Measurements from ENCODE around the gene ZFPL1.
"Not testable (repeated sequence)": the region's sequence is repeated elsewhere in the genome, so short reads cannot be mapped to it uniquely, and the experiment has no call there.

The ZFPL1 gene

DNA sequence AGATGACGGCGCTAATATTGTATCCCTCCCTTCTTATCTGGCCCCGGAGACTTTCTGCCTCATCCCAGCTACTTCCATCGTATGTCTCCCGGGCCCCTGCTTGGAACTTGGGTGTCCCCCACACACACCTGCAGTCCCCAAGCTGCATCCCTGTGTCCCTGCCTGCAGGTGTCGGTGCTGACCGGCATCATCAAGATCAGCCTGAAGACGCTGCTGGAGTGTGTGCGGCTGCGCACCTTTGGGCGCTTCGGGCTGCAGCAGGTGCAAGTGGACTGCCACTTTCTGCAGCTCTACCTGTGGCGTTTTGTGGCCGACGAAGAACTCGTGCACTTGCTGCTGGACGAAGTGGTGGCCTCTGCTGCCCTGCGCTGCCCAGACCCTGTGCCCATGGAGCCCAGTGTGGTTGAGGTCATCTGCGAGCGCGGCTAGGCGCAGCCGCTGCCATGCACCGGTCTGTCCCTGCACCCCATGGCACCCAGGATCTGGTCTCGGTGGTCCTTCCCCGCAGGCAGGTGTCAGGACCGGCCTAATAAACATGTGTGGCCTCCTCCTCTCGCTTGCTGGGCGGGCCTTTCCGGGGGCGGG is 27.2 kb downstream of the ZFPL1 start:
- no peak for ATAC-seq (ENCODE audit: low read depth)
- H3K4me1 Mint-ChIP-seq: peaks cover 23% of the 10 kb centered on the region
- H3K9me3 Mint-ChIP-seq: no peaks in the 10 kb centered on the region
- H3K36me3 Mint-ChIP-seq: no peaks in the 10 kb centered on the region
- peak overlapping the region; percentile 92 for H3K4me3 Mint-ChIP-seq
- no peak for DNase-seq (ENCODE audit: low spot score in 2 of 2)
- H3K27ac Mint-ChIP-seq: peak overlapping the region; percentile 92
- no peaks in the 10 kb centered on the region for H3K27me3 Mint-ChIP-seq

DNA sequence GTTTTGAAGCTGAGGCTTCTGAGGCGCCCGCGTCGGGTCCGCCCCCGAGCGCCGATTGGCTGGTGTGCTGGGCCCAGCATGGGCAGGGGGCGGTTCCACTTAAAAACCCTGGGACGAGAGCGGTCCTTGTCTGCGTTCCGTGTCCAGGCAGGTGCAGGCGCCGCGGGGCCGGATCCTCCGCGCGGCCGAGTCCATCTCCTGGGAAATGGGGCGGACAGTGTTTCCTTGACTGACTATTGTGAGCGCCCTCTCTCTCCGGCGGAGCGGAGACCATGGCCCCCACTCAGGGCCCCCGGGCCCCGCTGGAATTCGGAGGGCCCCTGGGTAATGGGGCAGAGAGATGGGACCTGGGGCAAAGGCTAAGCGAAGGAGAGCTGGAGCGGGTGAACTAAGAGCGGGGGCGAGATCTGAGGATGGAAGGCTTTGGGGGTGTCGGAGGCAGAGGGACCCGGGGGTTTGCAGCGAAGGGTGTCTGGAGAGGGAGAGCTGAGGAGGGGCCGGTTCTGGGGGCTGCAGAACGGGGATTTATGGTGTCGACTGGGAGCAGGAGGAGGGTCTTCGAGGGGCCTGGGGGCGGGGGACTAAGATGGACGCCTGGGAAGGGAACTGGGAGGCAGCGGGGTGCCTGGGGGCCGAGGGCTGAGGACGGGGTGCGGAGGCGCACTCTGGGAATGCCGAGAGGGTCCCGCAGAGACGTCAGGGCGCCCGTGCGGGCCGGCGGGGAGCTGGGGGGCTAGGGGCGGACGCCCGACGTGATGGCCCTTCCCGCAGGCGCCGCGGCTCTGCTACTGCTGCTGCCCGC is 27.9 kb downstream of the ZFPL1 start, which contains the start of gene TM7SF2:
Gene TM7SF2, plus strand, starts transcription at position 129 of the 802 bp plus-strand sequence. Its CDS starts 144 bp downstream, at position 273.
- DNase-seq (ENCODE audit: low spot score in 2 of 2): peak; percentile 85 to 92
- Mint-ChIP-seq H3K9me3 (no peaks in the 10 kb centered on the region), H3K27me3 (no peaks in the 10 kb centered on the region), H3K36me3 (no peaks in the 10 kb centered on the region), H3K4me1 (peaks cover 23% of the 10 kb centered on the region), H3K4me3 (peak within 1 kb of the TSS; percentile 92), H3K27ac (peak within 1 kb of the TSS; percentile 92)
- peak; percentile 74 for ATAC-seq (ENCODE audit: low read depth)

DNA sequence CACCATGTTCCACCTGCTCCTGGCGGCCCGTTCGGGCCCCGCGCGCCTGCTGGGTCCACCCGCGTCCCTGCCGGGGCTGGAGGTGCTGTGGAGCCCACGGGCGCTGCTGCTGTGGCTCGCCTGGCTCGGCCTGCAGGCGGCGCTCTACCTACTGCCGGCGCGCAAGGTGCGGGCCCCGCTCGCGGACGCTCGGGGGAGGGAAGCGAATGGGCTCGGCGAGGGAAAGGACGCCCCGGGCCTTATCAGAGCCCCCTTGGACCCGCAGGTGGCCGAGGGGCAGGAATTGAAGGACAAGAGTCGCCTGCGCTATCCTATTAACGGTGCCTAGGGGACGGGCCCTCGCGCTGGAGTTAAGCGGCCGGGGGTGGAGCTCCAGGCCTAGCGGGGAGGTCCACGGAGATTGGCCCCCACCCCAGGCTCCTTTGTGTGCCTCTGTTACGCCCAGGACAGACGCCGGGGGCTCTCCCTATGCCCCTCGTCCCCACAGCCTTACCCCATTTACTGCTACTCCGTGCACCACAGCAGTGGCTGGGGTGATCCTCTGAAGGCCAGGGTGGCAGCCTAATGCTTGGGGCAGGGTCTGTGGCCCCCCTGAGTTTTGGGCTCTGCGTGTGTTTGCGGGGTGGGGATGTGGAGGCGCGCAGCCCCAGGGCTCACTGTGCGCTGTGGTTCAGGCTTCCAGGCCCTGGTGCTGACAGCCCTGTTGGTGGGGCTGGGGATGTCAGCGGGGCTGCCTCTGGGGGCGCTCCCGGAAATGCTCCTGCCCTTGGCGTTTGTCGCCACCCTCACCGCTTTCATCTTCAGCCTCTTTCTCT is 28.7 kb downstream of the ZFPL1 start:
- Mint-ChIP-seq H3K36me3 (peaks cover under 1% of the 10 kb centered on the region), H3K9me3 (no peaks in the 10 kb centered on the region), H3K4me3 (peak overlapping the region; percentile 92), H3K27ac (peak overlapping the region; percentile 92), H3K4me1 (peaks cover 23% of the 10 kb centered on the region), H3K27me3 (no peaks in the 10 kb centered on the region)
- ATAC-seq (ENCODE audit: low read depth): peak; percentile 51
- DNase-seq (ENCODE audit: low spot score in 2 of 2): peak; percentile 76 to 82

DNA sequence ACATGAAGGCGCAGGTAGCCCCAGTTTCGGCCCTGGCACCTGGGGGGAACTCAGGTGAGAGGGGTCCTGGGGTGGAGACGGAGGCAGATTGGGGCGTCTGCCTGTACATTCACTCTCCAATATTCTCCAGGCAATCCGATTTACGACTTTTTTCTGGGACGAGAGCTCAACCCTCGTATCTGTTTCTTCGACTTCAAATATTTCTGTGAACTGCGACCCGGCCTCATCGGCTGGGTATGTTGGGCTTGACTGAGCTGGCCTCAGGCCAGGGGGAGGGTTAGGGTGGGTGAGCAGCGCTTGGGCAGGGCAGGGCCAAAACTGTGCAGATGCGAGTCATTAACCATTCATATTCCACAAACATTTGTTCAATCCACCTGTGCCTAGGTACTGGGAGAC is 29.3 kb downstream of the ZFPL1 start:
- Mint-ChIP-seq H3K36me3 (peaks cover 3% of the 10 kb centered on the region), H3K4me3 (peak overlapping the region; percentile 92), H3K27ac (peak overlapping the region; percentile 92), H3K4me1 (peaks cover 26% of the 10 kb centered on the region), H3K9me3 (no peaks in the 10 kb centered on the region), H3K27me3 (no peaks in the 10 kb centered on the region)
- no peak for ATAC-seq (ENCODE audit: low read depth)
- no peak for DNase-seq (ENCODE audit: low spot score in 2 of 2)

DNA sequence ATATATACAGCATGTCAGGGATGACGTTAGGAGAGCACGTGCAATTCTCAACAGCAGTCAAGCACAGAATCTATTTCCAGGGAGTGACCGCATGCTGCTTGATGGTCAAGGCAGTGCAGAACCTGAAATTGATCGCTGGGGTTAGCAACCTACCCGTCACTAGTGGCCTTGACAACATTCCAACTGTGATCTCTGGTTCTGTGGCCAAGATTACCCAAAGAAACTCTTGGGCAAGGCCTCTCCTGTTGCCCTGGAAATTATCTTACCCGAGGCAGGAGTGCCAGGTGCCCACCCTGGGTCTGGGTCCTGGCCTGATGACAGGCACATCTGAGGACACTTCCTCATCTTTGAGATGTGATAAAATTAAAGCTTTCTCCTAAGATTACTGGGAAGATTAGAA is 29.8 kb downstream of the ZFPL1 start:
- Mint-ChIP-seq H3K36me3 (peaks cover 8% of the 10 kb centered on the region), H3K9me3 (no peaks in the 10 kb centered on the region), H3K27me3 (no peaks in the 10 kb centered on the region), H3K4me3 (peak overlapping the region; percentile 5), H3K27ac (no peak overlapping the region), H3K4me1 (peaks cover 26% of the 10 kb centered on the region)
- DNase-seq (ENCODE audit: low spot score in 2 of 2): no peak
- no peak for ATAC-seq (ENCODE audit: low read depth)

DNA sequence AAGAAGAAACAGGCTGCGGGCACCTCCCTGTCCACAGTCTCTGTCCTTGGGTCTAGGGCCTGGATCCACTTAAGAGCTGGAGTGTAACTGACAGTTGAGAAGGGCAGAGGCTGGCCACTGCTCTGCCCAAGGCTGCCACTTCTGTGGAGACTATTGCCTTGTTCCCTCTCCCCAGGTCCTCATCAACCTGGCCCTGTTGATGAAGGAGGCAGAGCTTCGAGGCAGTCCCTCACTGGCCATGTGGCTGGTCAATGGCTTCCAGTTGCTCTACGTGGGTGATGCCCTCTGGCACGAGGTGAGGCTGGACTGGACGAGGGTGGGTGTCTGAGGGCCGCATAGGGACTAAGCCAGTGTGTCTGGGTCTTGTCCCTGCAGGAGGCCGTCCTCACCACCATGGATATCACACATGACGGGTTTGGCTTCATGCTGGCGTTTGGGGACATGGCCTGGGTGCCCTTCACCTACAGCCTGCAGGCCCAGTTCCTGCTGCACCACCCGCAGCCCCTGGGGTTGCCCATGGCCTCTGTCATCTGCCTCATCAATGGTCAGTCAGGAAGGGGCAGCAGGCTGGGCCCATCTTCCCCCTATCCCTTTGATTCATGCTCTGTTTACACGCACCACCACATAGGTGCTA is 30.6 kb downstream of the ZFPL1 start:
- DNase-seq (ENCODE audit: low spot score in 2 of 2) (no peak), ATAC-seq (ENCODE audit: low read depth) (no peak)
- Mint-ChIP-seq H3K27ac (no peak overlapping the region), H3K36me3 (peaks cover 8% of the 10 kb centered on the region), H3K4me3 (no peak overlapping the region), H3K9me3 (no peaks in the 10 kb centered on the region), H3K4me1 (peaks cover 26% of the 10 kb centered on the region), H3K27me3 (no peaks in the 10 kb centered on the region)

DNA sequence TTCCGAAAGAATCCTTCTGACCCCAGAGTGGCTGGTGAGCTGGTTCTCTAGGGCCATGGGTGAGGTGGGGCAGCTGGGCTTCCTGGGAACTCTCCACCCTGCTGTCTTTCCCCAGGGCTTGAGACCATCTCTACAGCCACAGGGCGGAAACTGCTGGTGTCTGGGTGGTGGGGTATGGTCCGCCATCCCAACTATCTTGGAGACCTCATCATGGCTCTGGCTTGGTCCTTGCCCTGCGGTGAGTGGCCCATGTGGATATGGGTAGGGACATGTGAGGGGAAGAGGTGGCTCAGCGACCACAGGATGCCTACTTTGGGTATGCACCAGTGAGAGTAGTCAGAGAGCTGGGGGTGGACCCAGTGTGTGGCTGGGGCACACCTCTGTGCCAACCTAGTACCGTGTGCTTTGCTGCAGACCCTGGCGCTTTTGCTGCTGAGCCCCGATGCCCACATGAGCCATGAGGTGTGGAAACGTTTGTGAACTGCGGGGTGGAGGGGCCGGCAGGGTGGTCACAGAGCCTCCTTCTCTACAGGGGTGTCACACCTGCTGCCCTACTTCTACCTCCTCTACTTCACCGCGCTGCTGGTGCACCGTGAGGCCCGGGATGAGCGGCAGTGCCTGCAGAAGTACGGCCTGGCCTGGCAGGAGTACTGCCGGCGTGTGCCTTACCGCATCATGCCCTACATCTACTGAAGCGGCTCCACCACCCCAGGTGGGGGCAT is 31.5 kb downstream of the ZFPL1 start:
- peak overlapping the region; percentile 47 for H3K4me3 Mint-ChIP-seq
- peaks cover 20% of the 10 kb centered on the region for H3K4me1 Mint-ChIP-seq
- H3K36me3 Mint-ChIP-seq: peaks cover 10% of the 10 kb centered on the region
- ATAC-seq (ENCODE audit: low read depth): no peak
- no peak overlapping the region for H3K27ac Mint-ChIP-seq
- no peaks in the 10 kb centered on the region for H3K27me3 Mint-ChIP-seq
- no peaks in the 10 kb centered on the region for H3K9me3 Mint-ChIP-seq
- DNase-seq (ENCODE audit: low spot score in 2 of 2): no peak

DNA sequence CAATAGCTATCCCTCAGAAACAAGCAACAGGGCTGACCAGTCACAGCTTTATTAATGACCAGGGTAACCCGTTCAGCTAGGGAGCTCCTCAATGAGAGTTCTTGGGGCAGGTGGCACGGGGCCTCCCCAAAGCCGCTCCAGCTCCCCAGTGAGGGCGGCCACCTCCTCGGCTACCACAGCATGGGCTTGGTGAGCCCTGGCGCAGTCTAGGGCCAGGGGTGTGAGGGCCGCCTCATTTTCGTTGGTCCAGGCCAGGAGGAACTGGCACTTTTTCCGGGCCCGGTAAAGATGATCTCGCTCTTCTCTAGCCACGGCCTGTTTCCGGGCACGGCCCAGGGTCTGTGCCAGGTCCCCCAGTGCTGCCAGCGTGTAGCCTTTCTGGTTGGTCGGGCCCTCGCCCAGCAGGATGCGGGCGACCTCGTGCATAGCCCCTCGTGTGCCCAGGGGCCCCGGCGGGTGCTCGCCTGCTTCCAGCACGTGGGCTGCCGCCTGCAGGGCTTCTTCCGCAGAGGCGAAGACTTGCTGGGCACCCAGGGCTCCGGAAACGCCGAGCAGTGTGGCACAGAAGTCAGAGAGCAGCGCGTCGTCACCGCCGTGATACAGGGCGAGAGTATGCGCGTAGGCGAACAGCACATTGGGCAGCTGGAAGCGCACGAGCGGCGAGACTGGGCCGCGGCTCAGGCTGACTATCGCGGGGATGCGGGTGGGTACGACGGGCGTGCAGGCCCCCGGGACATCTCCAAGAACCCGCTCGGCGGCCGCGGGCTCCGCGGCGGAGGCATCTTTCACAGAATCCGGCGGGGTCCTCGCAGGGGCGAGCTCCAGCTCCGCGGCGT is 32.6 kb downstream of the ZFPL1 start:
- peaks cover 15% of the 10 kb centered on the region for H3K36me3 Mint-ChIP-seq

DNA sequence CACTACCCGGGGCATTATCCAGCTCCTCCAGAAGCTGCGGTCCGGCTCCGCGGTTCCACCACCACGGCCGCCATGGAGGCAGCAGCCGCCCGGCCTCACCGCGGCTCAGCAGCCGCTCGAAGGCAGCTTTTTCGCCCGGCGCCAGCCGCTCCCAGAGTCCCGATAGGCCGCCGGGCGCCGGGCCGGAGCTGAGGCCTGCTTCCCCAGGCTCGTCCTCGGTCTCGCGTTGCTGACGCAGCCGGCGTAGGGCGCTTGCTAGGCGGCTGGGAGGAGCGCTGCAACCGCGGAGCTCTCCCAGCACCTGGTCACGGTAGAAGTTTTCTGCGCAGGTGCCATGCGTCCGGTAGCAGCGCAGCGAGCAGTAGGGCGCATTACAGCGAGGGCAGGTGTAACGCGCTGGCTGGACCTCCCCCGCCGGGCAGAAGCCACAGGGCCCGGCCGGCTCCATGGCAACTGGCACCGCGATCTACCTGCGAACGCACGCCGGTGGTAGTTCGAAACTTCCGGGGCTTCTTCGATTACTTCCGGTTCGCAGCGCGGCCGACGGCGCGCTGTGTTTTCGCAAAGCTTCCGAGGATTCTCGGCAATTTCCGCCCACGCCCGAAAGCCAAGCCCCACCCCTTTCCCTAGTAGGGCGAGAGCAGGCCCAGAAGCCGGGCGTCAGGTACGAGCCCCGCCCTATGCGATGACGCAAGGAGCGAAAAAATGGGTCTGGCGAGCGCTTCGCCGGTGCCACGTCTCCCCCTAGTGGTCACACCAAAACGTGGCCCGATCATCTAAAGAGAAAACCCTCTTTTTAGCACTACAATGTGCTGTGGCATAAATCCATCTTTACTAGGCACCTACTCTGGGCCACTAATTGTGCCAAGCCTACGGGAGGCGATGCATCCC is 33.4 kb downstream of the ZFPL1 start, which contains the start of gene ZNHIT2:
Gene ZNHIT2, minus strand, starts transcription at position 496 of the 891 bp plus-strand sequence. Its CDS starts 48 bp downstream, at position 448.
- peaks cover 26% of the 10 kb centered on the region for H3K4me1 Mint-ChIP-seq
- peaks cover 20% of the 10 kb centered on the region for H3K36me3 Mint-ChIP-seq
- ATAC-seq (ENCODE audit: low read depth) (peak; percentile 67), DNase-seq (ENCODE audit: low spot score in 2 of 2) (peak; percentile 98 to 99)
- peak within 1 kb of the TSS; percentile 95 for H3K27ac Mint-ChIP-seq
- no peaks in the 10 kb centered on the region for H3K27me3 Mint-ChIP-seq
- no peaks in the 10 kb centered on the region for H3K9me3 Mint-ChIP-seq
- H3K4me3 Mint-ChIP-seq: peak within 1 kb of the TSS; percentile 88

More for the DNA sequence above, 32.6 kb downstream of the ZFPL1 start:
- ATAC-seq (ENCODE audit: low read depth): peak; percentile 2
- Mint-ChIP-seq H3K4me1 (peaks cover 23% of the 10 kb centered on the region), H3K27ac (peak overlapping the region; percentile 95), H3K4me3 (peak overlapping the region; percentile 88), H3K27me3 (no peaks in the 10 kb centered on the region), H3K9me3 (no peaks in the 10 kb centered on the region)
- peak in 1 of 2 donors; percentile 38 for DNase-seq (ENCODE audit: low spot score in 2 of 2)

DNA sequence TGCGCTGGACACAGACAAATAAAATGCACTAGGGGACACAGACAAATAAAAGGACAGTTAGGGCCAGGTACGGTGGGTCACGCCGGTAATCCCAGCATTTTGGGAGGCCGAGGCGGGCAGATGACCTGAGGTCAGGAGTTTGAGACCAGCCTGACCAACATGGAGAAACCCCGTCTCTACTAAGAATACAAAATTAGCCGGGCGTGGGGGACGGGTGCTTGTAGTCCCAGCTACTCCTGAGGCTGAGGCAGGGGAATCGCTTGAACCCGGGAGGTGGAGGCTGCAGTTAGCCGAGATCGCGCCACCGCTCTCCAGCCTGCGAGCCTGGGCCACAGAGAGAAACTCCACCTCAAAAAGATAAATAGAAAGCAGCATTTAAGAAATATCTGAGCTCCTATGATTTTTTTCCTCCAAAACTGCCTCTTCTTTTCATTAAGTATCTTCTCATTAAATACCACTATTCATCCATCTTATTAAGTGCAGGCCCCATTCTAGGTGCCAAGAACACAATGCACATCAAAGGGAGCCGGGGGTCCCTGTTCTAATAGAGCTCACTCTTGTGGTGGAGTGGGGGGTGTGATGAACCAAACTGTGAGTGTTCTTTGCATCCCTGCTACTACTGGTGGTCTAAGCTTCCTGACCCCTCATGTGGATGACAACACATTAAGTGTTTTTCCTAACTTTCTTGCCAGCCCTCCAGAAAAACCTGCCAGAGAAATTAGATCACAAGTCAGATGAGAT is 34.2 kb downstream of the ZFPL1 start:
- Mint-ChIP-seq H3K36me3 (peaks cover 20% of the 10 kb centered on the region), H3K9me3 (no peaks in the 10 kb centered on the region), H3K4me1 (peaks cover 22% of the 10 kb centered on the region), H3K4me3 (peak overlapping the region; percentile 88), H3K27ac (peak overlapping the region; percentile 95), H3K27me3 (no peaks in the 10 kb centered on the region)
- no peak for ATAC-seq (ENCODE audit: low read depth)
- no peak for DNase-seq (ENCODE audit: low spot score in 2 of 2)

DNA sequence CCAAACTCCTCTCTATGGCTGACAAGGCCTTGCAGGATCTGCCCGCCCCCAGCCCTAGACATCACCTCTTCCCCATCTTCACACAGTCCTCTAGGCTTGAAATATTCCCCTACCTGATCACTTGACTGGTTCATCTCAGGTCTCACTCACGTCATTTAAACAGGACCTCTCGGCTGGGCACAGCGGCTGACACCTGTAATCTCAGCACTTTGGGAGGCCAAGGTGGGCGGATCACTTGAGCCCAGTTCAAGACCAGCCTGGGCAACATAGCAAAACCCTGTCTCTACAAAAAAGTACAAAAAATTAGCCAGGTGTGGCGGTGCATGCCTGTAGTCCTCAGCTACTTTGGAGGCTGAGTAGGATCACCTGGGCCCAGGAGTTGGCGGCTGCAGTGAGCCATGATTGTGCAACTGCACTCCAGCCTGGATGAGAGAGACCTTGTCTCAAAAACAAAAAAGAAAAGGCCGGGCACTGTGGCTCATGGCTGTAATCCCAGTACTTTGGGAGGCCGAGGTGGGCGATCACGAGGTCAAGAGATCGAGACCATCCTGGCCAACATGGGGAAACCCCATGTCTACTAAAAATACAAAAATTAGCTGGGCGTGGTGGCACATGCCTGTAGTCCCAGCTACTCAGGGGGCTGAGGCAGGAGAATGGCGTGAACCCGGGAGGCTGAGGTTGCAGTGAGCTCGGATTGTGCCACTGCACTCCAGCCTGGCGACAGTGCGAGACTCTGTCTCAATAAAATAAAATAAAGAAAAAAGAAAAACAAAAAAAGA is 35.1 kb downstream of the ZFPL1 start:
- peaks cover 19% of the 10 kb centered on the region for H3K4me1 Mint-ChIP-seq

More for the DNA sequence above, 35.1 kb downstream of the ZFPL1 start:
- Mint-ChIP-seq H3K27ac (peak overlapping the region; percentile 64), H3K36me3 (peaks cover 20% of the 10 kb centered on the region)
- not testable (repeated sequence) for H3K4me3 Mint-ChIP-seq; ATAC-seq (ENCODE audit: low read depth); H3K9me3 Mint-ChIP-seq; H3K27me3 Mint-ChIP-seq; DNase-seq (ENCODE audit: low spot score in 2 of 2)

All from memory B cell (primary cell).